ENCODE data around the gene ASAP2.

The ASAP2 gene

DNA sequence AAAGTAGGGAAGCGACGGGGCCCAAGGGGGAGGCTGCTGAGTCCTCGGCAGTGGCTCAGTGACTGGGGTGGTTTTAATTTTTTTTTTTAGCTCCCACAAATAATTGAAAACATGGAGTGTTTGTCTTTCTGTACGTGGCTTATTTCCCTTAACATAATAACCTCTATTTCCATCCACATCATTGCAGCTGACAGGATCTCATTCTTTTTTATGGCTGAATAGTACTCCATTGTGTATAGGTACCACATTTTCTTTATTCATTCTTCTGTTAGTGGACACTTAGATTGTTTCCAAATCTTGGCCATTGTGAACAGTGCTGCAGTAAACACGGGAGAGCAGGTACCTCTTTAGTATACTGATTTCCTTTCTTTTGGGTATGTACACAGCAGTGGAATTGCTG is 65.1 kb downstream of the ASAP2 start:
- no peak overlapping the region for H3K9ac ChIP-seq (ENCODE audit: low read depth in 1 of 2, low read length in 2 of 2)
- no peaks in the 10 kb centered on the region for H3K36me3 ChIP-seq (ENCODE audit: control insufficient read depth in 1 of 2, insufficient read depth in 2 of 2, low read length in 2 of 2)
- H3K27me3 ChIP-seq (ENCODE audit: control insufficient read depth in 1 of 2, insufficient read depth in 2 of 2, low read length in 2 of 2), result no peaks in the 10 kb centered on the region
- H3K27ac ChIP-seq (ENCODE audit: low read depth, low read length), result no peak overlapping the region
- H3K4me1 ChIP-seq (ENCODE audit: control insufficient read depth in 1 of 2, insufficient read depth in 2 of 2, low read length in 2 of 2), result peaks cover 0 to 10% of the 10 kb centered on the region in 2 donors
- no peaks in the 10 kb centered on the region for H3K9me3 ChIP-seq (ENCODE audit: control insufficient read depth in 1 of 2, low read length in 2 of 2)
- H3K4me3 ChIP-seq (ENCODE audit: low read depth in 1 of 2, low read length in 2 of 2), result no peak overlapping the region

DNA sequence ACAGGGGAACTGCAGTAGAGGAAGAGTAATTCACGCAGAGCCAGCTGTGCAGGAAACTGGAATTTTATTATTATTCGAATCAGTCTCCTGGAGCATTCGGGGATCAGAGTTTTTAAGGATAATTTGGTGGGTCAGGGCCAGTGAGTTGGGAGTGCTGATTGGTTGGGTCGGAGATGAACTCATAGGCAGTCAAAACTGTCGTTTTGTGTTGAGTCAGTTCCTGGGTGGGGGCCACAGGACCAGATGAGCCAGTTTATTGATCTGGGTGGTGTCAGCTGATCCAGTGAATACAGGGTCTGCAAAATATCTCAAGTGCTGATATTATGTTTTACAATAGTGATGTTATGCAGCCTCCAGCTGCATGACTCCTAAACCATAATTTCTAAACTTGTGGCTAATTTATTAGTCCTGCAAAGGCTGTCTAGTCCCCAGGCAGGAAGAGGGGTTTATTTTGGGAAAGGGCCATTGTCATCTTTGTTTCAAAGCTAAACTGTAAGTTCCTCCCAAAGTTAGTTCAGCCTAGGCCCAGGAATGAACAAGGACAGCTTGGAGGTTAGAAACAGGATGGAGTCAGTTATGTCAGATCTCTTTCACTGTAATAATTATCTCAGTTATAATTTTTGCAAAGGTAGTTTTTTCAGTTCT is 67.0 kb downstream of the ASAP2 start:
- Histone ChIP-seq H3K4me1 (ENCODE audit: control insufficient read depth in 1 of 2, insufficient read depth in 2 of 2, low read length in 2 of 2) (peaks cover 0 to 15% of the 10 kb centered on the region in 2 donors), H3K4me3 (ENCODE audit: low read depth in 1 of 2, low read length in 2 of 2) (no peak overlapping the region), H3K9ac (ENCODE audit: low read depth in 1 of 2, low read length in 2 of 2) (no peak overlapping the region)

DNA sequence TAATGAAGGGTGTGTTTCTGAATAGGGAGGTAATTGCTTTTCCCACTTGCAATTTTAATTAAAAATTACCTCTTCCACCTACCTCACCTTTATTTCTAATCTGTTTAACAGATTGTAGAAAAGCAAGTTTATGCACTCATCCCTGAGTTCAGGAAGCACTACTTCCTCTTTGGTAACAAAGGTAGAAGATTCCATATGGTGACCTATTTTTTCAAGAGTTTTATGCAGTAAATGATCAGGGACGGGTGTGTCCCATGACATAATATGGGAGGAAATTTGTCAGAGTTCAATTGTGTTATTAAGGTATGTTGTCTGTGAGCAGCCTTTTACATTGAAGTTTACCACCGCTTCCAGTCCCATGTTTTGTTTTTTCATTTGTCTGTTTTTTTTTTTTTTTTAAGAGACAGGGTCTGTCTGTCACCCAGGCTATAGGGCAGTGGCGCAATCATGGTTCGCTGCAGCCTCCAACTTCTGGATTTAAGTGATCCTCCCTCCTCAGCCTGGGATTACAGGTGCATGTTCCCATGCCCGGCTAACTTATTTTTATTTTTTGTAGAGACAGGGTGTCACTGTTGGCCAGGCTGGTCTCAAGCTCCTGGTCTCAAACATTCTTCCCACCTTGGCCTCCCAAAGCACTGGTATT is 68.2 kb downstream of the ASAP2 start:
- Histone ChIP-seq H3K9me3 (ENCODE audit: control insufficient read depth in 1 of 2, low read length in 2 of 2) (no peaks in the 10 kb centered on the region), H3K27ac (ENCODE audit: low read depth, low read length) (no peak overlapping the region), H3K4me3 (ENCODE audit: low read depth in 1 of 2, low read length in 2 of 2) (no peak overlapping the region), H3K36me3 (ENCODE audit: control insufficient read depth in 1 of 2, insufficient read depth in 2 of 2, low read length in 2 of 2) (peaks cover 0 to 3% of the 10 kb centered on the region in 2 donors), H3K9ac (ENCODE audit: low read depth in 1 of 2, low read length in 2 of 2) (no peak overlapping the region), H3K4me1 (ENCODE audit: control insufficient read depth in 1 of 2, insufficient read depth in 2 of 2, low read length in 2 of 2) (peaks cover 0 to 15% of the 10 kb centered on the region in 2 donors), H3K27me3 (ENCODE audit: control insufficient read depth in 1 of 2, insufficient read depth in 2 of 2, low read length in 2 of 2) (no peaks in the 10 kb centered on the region)

More for the DNA sequence above, 67.0 kb downstream of the ASAP2 start:
- Histone ChIP-seq H3K27ac (ENCODE audit: low read depth, low read length) (no peak overlapping the region), H3K27me3 (ENCODE audit: control insufficient read depth in 1 of 2, insufficient read depth in 2 of 2, low read length in 2 of 2) (no peaks in the 10 kb centered on the region), H3K36me3 (ENCODE audit: control insufficient read depth in 1 of 2, insufficient read depth in 2 of 2, low read length in 2 of 2) (no peaks in the 10 kb centered on the region), H3K9me3 (ENCODE audit: control insufficient read depth in 1 of 2, low read length in 2 of 2) (no peaks in the 10 kb centered on the region)

DNA sequence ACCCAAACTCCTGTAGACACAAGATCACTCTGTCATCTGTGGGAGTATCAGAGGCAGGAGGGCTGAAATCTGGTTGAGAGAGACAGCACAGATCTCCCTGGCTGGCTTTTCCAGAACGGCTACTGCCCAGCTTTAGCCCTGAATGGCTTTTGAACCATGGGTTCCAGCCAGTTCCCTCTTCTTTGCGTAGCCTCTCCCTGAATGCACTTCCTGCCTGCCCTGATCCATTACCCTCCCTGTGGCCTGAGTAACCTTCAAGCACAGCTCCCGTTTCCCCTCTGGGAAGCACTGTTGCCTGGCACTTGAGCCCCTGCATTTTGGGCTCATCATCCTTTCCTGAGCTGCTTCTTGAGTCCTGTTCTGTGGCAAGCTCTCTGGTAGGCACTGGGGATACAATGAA is 68.8 kb downstream of the ASAP2 start:
- H3K4me3 ChIP-seq (ENCODE audit: low read depth in 1 of 2, low read length in 2 of 2), result no peak overlapping the region
- H3K9me3 ChIP-seq (ENCODE audit: control insufficient read depth in 1 of 2, low read length in 2 of 2), result no peaks in the 10 kb centered on the region
- H3K4me1 ChIP-seq (ENCODE audit: control insufficient read depth in 1 of 2, insufficient read depth in 2 of 2, low read length in 2 of 2), result peaks cover 0 to 15% of the 10 kb centered on the region in 2 donors
- no peak overlapping the region for H3K27ac ChIP-seq (ENCODE audit: low read depth, low read length)
- no peak overlapping the region for H3K9ac ChIP-seq (ENCODE audit: low read depth in 1 of 2, low read length in 2 of 2)
- H3K36me3 ChIP-seq (ENCODE audit: control insufficient read depth in 1 of 2, insufficient read depth in 2 of 2, low read length in 2 of 2), result peaks cover 4 to 5% of the 10 kb centered on the region in 2 donors
- H3K27me3 ChIP-seq (ENCODE audit: control insufficient read depth in 1 of 2, insufficient read depth in 2 of 2, low read length in 2 of 2), result no peaks in the 10 kb centered on the region

DNA sequence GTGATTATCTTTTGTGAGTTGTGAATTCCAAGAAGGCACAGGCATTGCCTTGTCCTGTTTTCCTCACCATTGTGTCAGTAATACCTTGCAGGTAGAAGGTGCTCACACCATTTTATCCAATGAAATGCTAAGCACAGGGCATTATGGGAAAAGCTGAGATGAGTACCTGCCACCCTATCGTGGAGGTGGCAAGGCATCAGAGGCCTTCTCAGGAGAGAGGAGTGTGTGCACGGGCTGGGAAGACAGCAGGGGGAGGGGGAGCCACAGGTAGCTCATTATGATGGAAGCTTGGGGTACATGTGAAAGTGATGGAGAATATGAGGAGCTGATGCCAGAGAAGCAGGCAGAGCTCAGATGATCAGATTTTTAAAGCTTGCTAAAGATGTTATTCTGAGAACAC is 69.5 kb downstream of the ASAP2 start:
- Histone ChIP-seq H3K27me3 (ENCODE audit: control insufficient read depth in 1 of 2, insufficient read depth in 2 of 2, low read length in 2 of 2) (no peaks in the 10 kb centered on the region), H3K4me3 (ENCODE audit: low read depth in 1 of 2, low read length in 2 of 2) (no peak overlapping the region)

DNA sequence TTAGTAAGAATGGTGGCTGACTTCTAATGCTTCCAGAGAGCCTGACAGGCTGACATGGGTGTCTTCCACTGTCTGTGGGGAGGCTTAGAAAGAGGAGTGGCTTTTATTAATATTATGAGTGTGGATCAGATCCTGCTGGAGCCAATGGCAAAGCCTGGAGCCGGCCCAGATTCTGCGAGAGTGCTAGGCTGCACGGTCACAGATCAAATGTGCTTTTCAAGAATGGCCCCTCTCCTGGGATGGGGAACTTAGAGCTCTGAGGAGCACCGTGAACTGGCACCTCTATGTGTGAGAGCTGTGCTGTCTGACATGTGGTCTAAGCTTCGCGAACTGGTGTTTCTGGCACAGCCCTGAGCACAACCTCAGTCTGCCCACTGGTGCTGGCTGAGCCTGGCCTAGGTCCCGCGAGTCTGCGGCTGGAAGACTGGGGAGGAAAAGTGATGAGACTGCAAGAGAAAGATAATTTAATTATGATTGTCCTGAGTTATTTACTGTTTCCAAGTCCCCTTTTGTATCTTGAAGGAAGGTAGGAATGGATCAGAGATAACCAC is 70.4 kb downstream of the ASAP2 start:
- Histone ChIP-seq H3K9me3 (ENCODE audit: control insufficient read depth in 1 of 2, low read length in 2 of 2) (no peaks in the 10 kb centered on the region), H3K36me3 (ENCODE audit: control insufficient read depth in 1 of 2, insufficient read depth in 2 of 2, low read length in 2 of 2) (peaks cover 7 to 10% of the 10 kb centered on the region in 2 donors), H3K9ac (ENCODE audit: low read depth in 1 of 2, low read length in 2 of 2) (no peak overlapping the region), H3K27ac (ENCODE audit: low read depth, low read length) (no peak overlapping the region), H3K27me3 (ENCODE audit: control insufficient read depth in 1 of 2, insufficient read depth in 2 of 2, low read length in 2 of 2) (no peaks in the 10 kb centered on the region), H3K4me3 (ENCODE audit: low read depth in 1 of 2, low read length in 2 of 2) (no peak overlapping the region), H3K4me1 (ENCODE audit: control insufficient read depth in 1 of 2, insufficient read depth in 2 of 2, low read length in 2 of 2) (peaks cover 0 to 15% of the 10 kb centered on the region in 2 donors)

More for the DNA sequence above, 69.5 kb downstream of the ASAP2 start:
- Histone ChIP-seq H3K9ac (ENCODE audit: low read depth in 1 of 2, low read length in 2 of 2) (no peak overlapping the region), H3K4me1 (ENCODE audit: control insufficient read depth in 1 of 2, insufficient read depth in 2 of 2, low read length in 2 of 2) (peaks cover 0 to 15% of the 10 kb centered on the region in 2 donors), H3K9me3 (ENCODE audit: control insufficient read depth in 1 of 2, low read length in 2 of 2) (no peaks in the 10 kb centered on the region), H3K36me3 (ENCODE audit: control insufficient read depth in 1 of 2, insufficient read depth in 2 of 2, low read length in 2 of 2) (peaks cover 7 to 10% of the 10 kb centered on the region in 2 donors), H3K27ac (ENCODE audit: low read depth, low read length) (no peak overlapping the region)

DNA sequence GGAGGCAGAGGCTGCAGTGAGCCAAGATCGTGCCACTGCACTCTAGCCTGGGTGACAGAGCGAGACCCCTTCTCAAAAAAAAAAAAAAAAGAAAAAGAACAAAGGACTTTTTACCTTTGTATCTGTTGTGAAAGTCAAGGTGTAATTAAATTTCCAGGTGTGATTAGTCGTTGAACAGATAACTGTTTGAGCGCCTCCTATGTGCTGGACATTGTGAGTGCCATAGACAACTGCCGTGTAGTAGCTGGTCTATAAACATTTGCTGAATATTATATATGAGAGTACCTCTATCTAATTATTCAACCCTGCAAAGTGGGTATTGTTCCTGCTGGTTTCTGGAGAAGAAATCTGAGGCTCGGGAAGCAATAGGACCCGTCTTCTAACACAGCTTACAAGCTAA is 71.8 kb downstream of the ASAP2 start:
- no peaks in the 10 kb centered on the region for H3K27me3 ChIP-seq (ENCODE audit: control insufficient read depth in 1 of 2, insufficient read depth in 2 of 2, low read length in 2 of 2)
- H3K27ac ChIP-seq (ENCODE audit: low read depth, low read length), result no peak overlapping the region
- H3K4me1 ChIP-seq (ENCODE audit: control insufficient read depth in 1 of 2, insufficient read depth in 2 of 2, low read length in 2 of 2), result peaks cover 0 to 22% of the 10 kb centered on the region in 2 donors
- no peak overlapping the region for H3K9ac ChIP-seq (ENCODE audit: low read depth in 1 of 2, low read length in 2 of 2)
- no peak overlapping the region for H3K4me3 ChIP-seq (ENCODE audit: low read depth in 1 of 2, low read length in 2 of 2)
- H3K9me3 ChIP-seq (ENCODE audit: control insufficient read depth in 1 of 2, low read length in 2 of 2), result no peaks in the 10 kb centered on the region
- H3K36me3 ChIP-seq (ENCODE audit: control insufficient read depth in 1 of 2, insufficient read depth in 2 of 2, low read length in 2 of 2), result peaks cover 7 to 10% of the 10 kb centered on the region in 2 donors

DNA sequence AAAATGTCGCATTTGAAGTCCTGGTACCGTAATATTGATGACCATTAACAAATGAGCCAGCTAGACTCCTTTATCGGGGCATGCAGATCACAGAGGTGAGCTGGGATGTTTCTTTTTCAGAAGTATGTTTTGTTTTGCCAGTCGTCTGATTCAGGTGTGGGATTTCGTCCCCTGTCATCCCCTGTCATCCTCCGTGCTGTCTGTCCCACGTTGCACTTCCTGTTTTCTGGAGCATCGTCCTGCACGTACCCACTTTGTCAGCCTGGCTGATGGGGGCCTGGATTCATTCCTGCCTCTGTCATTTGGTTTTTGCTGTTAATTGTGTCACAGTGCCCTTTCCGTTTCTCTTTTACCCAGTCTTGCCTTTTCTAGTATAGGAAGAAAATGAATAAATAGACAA is 72.8 kb downstream of the ASAP2 start:
- H3K27me3 ChIP-seq (ENCODE audit: control insufficient read depth in 1 of 2, insufficient read depth in 2 of 2, low read length in 2 of 2), result no peaks in the 10 kb centered on the region
- H3K9me3 ChIP-seq (ENCODE audit: control insufficient read depth in 1 of 2, low read length in 2 of 2), result no peaks in the 10 kb centered on the region
- peaks cover 0 to 22% of the 10 kb centered on the region in 2 donors for H3K4me1 ChIP-seq (ENCODE audit: control insufficient read depth in 1 of 2, insufficient read depth in 2 of 2, low read length in 2 of 2)

DNA sequence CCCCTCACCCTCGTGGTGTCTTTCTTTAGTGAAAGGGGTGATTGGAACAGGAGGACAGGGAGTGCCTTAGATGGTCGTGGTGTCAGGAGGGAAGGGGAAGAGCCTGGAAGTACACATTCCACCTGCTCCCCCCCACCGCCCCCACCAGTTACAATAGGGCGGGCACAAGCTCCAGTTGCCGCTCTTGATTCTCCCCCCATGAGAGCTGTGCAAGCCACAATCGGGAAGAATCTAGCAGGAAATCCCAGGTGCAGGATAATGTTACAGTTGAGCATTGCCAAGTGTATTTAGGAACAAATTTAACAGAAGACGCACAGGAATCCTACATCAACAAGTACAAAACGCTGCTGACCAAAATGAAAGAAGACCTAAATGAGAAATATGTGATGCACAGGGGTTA is 73.6 kb downstream of the ASAP2 start:
- H3K27me3 ChIP-seq (ENCODE audit: control insufficient read depth in 1 of 2, insufficient read depth in 2 of 2, low read length in 2 of 2), result no peaks in the 10 kb centered on the region
- no peak overlapping the region for H3K9ac ChIP-seq (ENCODE audit: low read depth in 1 of 2, low read length in 2 of 2)
- H3K4me1 ChIP-seq (ENCODE audit: control insufficient read depth in 1 of 2, insufficient read depth in 2 of 2, low read length in 2 of 2), result peaks cover 0 to 16% of the 10 kb centered on the region in 2 donors
- H3K9me3 ChIP-seq (ENCODE audit: control insufficient read depth in 1 of 2, low read length in 2 of 2), result no peaks in the 10 kb centered on the region
- peaks cover 10 to 14% of the 10 kb centered on the region in 2 donors for H3K36me3 ChIP-seq (ENCODE audit: control insufficient read depth in 1 of 2, insufficient read depth in 2 of 2, low read length in 2 of 2)
- H3K27ac ChIP-seq (ENCODE audit: low read depth, low read length), result no peak overlapping the region
- no peak overlapping the region for H3K4me3 ChIP-seq (ENCODE audit: low read depth in 1 of 2, low read length in 2 of 2)

More for the DNA sequence above, 72.8 kb downstream of the ASAP2 start:
- no peak overlapping the region for H3K4me3 ChIP-seq (ENCODE audit: low read depth in 1 of 2, low read length in 2 of 2)
- H3K9ac ChIP-seq (ENCODE audit: low read depth in 1 of 2, low read length in 2 of 2), result no peak overlapping the region
- H3K27ac ChIP-seq (ENCODE audit: low read depth, low read length), result no peak overlapping the region
- H3K36me3 ChIP-seq (ENCODE audit: control insufficient read depth in 1 of 2, insufficient read depth in 2 of 2, low read length in 2 of 2), result peaks cover 10 to 14% of the 10 kb centered on the region in 2 donors

DNA sequence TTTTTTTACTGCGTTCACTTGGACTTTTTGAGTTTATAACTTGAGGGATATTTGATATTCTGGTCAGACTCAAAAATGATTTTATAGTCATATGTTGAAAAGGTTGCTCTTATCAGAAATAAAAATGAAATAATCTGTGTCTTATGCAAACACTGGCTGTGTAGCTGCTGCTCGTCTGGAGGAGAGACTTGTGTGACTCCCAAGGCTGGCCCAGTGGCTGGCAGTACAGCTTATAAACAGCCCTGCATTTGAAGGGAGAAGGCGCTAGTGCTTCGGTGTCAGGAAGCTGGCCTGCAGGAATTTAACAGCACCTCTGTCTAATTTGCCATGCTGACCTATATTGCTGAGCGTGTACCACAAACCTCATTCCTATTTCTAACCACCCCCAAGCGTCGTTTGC is 74.5 kb downstream of the ASAP2 start:
- Histone ChIP-seq H3K4me1 (ENCODE audit: control insufficient read depth in 1 of 2, insufficient read depth in 2 of 2, low read length in 2 of 2) (peaks cover 0 to 12% of the 10 kb centered on the region in 2 donors), H3K27ac (ENCODE audit: low read depth, low read length) (no peak overlapping the region), H3K36me3 (ENCODE audit: control insufficient read depth in 1 of 2, insufficient read depth in 2 of 2, low read length in 2 of 2) (peaks cover 10 to 14% of the 10 kb centered on the region in 2 donors), H3K9ac (ENCODE audit: low read depth in 1 of 2, low read length in 2 of 2) (no peak overlapping the region), H3K27me3 (ENCODE audit: control insufficient read depth in 1 of 2, insufficient read depth in 2 of 2, low read length in 2 of 2) (no peaks in the 10 kb centered on the region), H3K4me3 (ENCODE audit: low read depth in 1 of 2, low read length in 2 of 2) (no peak overlapping the region), H3K9me3 (ENCODE audit: control insufficient read depth in 1 of 2, low read length in 2 of 2) (no peaks in the 10 kb centered on the region)
